GM21360 (cell line): ENCODE results near the gene UACA.
"Not testable (repeated sequence)": the region's sequence is repeated elsewhere in the genome, so short reads cannot be mapped to it uniquely, and the experiment has no call there.

Experiments
- ATAC-seq: cut with Tn5 transposase; IDR thresholded peaks from one replicate; pipeline ENCODE4 v1.9.1; 2021; ENCODE audit warnings: mild to moderate bottlenecking, moderate library complexity; ENCODE audit not compliant: unreplicated experiment

UACA gene

DNA sequence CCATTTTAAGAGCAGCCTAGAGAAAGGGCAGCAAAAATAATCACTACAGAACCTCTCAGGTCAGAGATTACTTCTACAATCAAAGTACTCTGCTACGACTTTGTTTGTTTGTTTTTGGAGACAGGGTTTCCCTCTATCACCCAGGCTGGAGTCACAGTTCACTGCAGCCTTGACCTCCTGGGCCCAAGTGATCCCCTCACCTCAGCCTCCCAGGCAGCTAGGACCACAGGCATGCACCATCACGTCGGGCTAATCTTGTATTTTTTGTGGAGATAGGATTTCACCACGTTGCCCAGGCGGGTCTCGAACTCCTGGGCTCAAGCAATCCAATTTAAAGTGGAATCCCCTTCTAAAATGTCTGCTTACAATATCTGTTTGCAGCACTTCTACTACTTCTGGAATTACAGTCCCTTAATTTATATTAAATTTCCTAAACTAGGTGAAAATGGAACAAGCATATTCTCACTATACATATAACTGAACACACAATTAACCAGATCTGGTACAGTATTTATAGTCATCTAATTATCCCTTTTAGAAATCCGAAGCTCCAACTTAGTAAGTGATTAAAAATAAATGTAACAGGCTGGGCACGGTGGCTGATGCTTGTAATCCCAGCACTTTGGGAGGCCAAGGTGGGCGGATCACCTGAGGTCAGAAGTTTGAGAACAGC lies 4.4 kb downstream of the UACA start:
- ATAC-seq, result no peak

DNA sequence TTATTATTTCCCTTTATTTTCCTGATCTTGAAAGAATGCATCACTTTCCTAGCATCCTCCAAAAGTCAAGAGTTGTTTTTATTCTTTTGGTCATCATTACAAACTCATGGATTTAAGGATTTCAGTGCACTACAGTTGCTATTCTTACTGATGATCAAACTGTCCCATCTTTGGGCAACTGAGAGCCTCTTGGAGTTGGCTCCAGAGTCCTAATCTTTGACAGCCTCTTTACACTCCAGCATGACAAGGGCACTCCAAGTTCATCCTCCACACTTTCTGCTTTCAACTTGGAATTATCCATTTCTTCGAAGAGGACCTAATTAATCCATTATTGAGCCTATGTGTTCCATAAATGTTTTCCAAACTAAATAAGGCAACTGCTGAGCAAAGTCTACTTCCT lies 5.7 kb downstream of the UACA start:
- no peak for ATAC-seq

DNA sequence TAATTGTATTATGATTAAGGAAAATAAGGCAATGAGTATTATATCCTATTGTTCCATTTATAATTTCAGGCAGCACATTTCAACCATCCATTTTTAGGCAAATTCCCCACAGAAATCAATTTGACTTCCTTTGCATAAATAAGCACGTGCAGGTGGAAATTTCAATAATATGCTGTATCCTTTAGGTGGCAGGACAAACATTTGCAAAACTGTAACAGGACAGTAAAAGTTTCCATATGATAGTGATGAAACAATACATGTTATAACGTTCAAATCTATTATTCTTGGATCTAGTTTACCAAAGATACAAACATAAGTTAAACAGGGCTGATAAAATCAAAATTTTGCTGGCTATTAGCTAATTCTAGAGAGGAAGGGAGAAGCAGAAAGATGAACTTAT lies 8.5 kb downstream of the UACA start:
- ATAC-seq, result no peak

DNA sequence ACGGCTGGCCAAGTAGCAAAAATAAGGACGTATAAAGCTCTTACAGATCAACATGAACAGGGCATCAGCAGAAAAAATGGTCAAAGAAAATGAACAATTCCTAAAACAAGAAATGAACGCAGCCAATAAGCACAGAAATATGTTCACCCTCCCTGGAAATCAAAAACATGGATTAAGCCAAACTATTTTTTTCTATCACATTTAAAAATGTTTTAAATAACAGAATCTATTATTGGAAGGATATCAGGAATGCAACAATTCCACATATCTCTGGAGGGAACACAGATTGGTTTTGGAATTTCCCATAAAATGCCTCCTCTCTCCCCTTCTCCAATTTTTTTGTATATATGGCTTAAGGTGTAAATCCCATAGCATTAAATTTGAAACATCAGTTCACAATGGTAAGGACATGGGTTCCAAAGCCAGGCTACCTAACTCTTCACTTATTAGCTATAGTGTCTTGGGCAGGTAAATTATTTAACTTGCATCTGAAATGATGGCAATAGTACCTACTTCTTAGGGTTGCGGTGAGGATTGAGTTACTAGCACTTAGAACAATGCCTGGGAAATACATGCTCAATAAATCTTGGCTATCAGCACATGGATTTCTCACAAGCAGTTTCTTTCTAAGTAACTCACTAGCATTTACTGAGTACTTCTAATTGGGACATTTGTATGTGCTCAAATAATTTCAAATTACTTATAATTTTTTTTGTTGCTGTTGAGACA lies 10.1 kb downstream of the UACA start:
- no peak for ATAC-seq

DNA sequence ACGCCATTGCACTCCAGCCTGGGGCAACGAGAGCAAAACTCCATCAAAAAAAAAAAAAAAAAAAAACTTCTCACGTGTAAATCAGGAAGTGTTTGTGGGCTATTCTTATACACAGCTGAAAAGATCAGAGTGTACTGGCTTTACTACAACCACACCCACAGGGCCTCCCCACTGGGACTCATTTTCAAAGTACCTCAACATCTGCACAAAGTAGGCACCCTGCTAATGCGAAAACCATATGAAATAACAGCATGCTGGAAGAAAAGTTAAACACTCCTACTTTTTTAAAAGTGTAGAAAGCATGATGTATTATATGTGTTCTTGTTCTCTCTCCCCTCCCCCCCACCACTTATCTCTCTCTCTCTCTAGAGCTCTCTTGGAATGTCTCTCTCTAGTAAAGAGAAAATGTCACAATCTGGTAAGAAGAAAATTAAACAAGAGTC lies 11.1 kb downstream of the UACA start:
- no peak for ATAC-seq

DNA sequence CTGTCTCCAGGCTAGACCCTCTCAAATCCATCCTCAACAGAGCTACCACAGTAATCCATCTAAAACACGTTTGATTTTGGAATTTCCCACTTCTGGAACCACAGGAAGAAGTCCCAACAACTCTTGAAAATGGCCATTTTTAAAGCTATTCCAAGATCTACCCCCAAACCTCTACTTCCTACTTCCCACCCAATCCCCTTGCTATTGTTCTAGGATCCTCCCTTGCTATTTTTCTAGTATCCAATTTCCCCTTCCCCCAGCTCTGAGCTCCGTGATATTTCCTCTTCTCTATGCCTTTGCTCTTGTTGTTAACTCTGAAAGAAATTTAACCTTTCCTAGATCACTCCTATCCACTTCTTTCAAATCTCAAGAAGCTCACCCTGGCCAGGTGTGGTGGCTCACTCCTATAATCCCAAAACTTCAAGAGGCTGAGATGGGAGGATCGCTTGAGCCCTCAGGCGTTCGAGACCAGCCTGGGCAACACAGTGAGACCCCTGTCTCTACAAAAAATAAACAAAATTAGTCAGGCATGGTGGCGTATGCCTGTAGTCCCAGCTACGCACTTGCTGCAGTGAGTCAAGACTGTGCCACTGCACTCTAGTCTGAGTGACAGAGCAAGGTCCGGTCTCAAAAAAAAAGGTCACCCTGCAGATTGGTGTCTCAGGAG lies 13.0 kb downstream of the UACA start:
- ATAC-seq, result no peak

DNA sequence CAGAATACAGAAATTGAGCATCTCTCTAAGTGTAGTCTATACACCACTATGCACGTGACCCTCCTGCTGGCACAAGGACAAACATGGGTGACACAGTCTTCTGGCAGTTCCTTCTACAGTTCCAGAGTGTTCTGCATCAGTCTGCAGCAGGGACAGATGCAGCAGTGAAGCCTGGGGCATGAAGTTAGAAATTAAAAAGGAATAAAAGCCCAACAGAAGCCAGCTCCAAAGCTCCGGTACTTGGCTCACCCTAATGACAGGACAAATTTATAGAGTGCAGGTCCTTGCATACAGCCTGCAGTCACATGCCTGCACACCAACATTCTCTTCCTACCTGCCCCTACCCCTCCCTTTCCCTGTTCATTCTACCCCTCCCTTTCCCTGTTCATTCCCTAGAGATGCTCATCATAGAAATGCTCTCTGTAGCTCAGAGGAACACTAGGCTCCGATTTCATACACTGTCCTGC lies 15.0 kb downstream of the UACA start:
- ATAC-seq, result no peak

DNA sequence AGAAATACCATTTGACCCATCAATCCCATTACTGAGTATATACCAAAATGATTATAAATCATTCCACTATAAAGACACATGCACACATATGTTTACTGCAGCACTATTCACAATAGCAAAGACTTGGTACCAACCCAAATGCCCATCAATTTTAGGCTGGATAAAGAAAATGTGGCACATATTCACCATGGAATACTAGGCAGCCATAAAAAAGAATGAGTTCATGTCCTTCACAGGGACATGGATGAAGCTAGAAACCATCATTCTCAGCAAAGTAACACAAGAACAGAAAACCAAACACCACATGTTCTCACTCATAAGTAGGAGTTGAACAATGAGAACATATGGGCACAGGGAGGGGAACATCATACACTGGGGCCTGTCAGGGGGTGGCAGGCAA lies 16.8 kb downstream of the UACA start:
- not testable (repeated sequence) for ATAC-seq

DNA sequence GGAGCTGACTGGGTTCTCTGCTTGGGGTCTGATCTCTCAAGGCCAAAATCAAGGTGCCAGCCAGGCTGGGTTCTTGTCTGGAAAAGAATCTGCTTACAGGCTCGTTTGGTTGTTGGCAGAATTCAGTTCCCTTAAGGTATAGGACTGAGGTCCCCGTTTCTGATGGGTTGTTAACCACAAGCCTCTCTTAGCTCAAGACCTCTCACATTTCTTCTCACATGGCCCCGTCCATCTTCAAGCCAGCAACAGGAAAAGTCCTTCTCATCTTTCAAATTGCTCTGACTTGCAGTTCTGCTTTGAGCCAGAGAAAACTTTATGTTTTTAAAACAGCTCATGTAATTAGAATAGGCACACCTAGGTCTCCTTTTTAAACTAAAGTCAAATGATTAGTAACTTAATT lies 20.4 kb downstream of the UACA start:
- no peak for ATAC-seq

DNA sequence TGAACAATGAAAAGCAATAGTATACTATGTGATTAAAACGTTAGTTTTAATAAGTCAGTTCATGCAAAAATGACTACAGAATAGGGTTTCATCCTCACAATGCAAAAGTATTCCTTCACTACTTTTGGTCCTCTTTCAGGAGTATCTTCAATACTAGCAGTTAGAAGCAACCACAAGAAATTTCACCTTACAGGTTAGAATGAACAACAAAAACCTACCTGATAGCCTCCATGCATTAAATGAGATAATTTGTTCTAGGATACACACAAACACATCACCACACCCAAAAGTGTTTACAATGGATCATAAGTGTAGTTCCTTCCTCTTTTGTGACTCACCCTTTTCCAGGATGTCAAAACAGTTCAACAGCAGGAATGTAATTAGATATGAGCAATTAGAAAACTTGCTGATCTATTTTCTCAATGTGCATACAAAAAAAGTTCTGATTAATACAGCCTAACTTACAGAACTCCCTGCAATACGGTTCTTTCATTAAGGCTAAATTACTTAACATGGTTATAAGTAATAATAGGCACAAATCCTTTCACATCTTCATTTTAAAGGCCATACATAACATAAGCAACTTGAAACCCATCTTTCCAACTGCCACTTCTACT lies 21.6 kb downstream of the UACA start:
- no peak for ATAC-seq

DNA sequence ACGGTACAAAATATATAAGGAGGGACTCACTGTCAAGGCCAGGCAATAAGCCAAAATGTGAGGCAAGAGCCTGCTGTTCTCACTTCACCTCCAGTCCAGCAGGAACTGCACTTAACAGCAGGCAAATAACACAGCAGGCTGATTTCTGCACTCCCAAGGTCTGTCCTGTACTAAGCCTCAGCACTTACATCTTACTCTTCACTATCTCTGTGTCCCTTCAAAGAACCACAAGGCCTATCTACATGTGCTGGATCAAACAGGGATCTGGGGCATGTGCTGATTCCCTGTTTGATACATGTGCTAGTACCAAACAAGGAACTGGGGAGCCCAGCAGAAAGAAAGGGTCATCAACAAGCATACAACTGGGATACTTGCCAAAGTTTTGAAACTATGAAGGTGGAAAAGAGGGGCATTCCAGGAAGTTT lies 22.2 kb downstream of the UACA start:
- ATAC-seq, result no peak

DNA sequence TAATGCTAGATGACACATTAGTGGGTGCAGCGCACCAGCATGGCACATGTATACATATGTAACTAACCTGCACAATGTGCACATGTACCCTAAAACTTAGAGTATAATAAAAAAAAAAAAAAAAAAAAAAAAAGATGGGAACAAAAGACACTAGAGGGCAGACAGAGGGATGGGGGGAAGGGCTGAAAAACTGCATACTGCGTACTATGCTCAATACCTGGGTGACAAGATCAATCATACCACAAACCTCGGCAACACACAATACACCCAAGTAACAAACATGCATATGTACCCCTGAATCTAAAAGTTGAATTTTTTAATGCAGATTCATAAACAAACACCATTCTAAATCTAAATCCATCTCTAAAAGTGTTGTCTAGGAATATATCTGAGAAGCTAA lies 28.3 kb downstream of the UACA start:
- not testable (repeated sequence) for ATAC-seq

DNA sequence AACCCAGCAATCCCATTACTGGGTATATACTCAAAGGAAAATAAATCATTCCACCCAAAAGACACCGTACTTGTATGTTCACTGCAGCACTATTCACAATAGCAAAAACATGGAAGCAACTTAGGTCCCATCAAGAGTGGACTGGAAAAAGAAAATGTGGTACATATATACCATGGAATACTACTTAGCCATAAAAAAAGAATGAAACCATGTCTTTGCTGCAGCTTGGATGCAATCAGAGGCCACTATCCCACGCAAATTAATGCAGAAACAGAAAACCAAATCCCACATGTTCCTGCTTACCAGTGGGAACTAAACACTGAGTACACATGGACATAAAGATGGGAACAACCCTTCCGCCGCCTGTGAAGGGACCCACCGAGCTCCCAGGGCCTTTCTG lies 34.2 kb downstream of the UACA start:
- ATAC-seq, result no peak

DNA sequence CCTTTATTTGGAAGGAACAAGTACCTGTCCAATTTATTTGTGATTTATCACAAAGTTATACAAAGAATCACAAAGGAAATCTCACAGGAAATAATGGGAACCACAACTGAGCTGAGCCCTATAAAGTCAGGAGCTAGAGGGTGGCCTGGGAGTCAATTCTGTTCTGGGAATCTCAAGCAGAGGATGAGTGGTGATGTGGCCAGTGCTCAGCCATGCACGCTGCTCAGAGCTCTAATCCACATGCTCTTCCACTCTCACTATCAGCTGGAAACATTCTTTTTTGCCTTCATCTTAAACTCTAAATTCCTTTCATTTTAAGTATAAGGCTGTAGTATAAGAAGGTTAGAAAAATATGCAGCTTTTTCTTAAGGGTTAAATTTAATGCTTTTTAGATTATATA lies 36.6 kb downstream of the UACA start:
- ATAC-seq, result no peak

DNA sequence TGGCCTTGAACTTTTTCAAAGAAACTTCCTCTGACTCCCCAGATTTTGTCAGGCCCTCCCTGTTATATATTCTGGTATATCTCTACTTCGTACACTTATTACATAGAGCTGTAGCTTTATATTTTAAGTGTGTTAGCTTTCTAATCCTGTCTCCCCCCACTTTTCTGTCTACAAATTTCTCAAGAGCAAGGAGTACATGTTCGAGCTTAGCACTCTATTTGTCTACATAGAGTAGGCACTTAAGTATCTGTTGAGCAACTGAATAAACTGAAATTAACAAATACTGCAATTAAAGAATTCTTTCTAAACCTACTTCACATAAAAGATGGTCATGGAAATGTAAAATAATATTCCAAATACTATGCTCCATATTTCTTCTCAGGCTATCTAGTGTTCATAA lies 39.4 kb downstream of the UACA start:
- ATAC-seq, result no peak

DNA sequence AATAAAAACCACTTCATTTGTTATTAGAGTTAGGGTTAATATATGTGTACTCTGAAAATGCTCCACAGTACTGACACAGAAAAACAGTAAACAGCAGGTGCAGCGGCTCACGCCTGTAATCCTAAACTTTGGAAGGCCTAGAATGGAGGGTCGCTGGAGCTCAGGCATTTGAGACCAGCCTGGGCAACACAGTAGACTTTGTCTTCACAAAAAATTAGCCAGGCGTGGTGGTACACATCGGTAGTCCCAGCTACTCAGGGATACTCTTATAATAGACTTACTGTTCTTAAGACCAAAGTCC lies 40.3 kb downstream of the UACA start:
- no peak for ATAC-seq

DNA sequence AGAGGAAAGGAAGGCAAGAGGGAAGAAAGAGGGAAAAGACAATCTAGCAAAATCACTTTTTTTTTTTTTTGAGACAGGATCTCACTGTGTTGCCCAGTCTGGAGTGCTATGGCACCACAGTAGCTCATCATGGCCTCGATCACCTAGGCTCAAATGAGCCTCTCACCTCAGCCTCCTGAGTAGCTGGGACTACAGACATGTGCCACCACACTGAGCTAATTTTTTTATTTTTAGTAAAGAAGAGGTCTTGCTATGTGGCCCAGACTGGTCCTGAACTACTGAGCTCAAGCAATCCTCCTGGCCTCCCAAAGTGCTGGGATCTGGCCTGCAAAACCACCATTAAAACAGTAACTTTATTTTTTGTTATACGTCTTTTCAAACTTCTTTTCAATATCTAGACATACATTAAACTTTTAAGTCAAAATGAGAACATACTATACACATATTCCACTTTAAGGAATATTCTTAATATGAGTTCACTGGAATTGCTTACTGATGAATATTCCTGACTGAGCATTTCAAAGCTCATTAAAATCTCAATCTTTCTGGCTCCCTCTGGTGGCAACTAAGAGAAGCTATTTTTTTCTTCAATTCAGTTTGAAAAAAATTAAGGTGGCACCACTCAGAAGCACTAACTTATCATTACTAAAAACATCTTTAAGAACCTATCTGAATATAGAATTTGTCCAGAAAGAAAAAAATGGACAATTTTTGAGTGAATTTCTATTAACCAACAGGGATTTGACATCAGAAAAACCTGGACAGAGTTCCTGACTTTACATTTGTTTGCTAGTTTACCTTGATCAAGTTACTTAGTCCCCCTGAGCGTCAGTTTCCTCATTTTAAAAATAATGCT lies 40.9 kb downstream of the UACA start:
- no peak for ATAC-seq

DNA sequence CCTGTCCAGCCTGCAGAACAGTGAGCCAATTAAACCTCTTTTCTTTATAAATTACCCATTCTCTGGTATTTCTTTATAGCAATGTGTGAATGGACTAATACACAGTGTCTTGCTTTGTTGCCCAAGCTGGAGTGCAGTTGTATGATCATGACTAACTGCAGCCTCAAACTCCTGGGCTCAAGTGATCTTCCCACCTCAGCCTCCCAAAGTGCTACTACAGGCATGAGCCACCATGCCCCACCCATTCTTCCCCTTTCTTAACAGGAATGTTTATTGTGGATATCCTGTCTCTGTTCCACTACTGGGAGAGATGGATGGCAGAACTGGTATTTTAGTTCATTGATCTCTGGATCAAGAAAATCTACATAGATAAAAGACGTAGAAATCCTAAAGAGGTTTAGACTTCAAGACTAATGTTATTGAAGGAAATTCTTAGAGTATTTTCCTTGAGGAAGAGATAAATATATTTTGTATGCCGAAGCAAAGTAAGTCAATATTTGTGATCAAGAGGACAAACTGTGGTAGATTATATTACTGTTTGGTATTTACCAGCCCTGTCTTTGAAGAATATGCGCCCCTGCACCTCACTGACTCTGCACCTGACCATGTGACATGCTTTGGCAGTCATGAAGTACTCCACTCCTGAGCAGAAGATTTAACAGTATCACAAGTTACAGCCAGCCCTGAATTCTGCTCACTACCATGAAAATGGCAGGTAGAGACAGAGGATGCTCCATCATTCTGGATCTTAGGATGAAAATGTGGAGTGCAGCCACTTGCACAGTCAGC lies 42.9 kb downstream of the UACA start:
- no peak for ATAC-seq

DNA sequence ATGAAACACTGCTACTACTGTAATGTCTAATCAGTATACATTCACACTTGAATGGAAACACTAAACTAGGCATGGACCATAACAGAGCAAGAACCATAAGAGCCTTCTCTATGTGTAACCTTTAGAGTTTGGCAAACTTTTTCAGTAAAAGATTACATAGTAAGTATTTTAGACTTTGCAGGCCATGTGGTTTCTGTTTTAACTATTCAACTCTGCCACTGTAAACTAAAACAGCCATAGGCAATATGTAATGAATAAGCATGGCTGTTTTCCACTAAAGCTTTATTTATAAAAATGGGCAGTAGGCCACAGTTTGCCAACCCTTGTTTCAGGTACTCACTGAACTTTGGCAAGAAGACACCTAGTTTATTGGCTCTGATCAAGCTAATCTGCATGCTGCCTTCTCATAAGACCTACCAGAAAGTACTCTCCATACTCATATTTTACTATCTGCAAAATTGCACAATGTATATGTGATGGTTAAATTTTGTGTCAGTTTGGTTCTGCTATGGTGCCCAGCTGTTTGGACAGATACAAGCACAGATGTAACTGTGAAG lies 46.0 kb downstream of the UACA start:
- ATAC-seq, result no peak
